GM18498 (cell line): ENCODE data around the gene FLT4.

Experiments
- ATAC-seq: cut with Tn5 transposase; IDR thresholded peaks from one replicate; pipeline ENCODE4 v1.9.1; 2021; ENCODE audit warnings: mild to moderate bottlenecking, moderate library complexity; ENCODE audit not compliant: unreplicated experiment

FLT4 gene

GRCh38 chr5:180627386-180628120 lies 21.8 kb downstream of the FLT4 start:
- ATAC-seq = no peak

GRCh38 chr5:180626661-180627385 lies 22.6 kb downstream of the FLT4 start:
- no peak for ATAC-seq

GRCh38 chr5:180625791-180626660 lies 23.4 kb downstream of the FLT4 start:
- ATAC-seq = no peak

GRCh38 chr5:180625125-180625790 lies 24.1 kb downstream of the FLT4 start:
- ATAC-seq = no peak

- ATAC-seq = no peak
These were observed 24.8 kb downstream of the FLT4 start for GRCh38 chr5:180624587-180624986.

GRCh38 chr5:180623844-180624243 lies 25.6 kb downstream of the FLT4 start:
- ATAC-seq = no peak

- no peak for ATAC-seq
These were observed 26.0 kb downstream of the FLT4 start for GRCh38 chr5:180623411-180623834.

GRCh38 chr5:180622910-180623309 lies 26.5 kb downstream of the FLT4 start:
- no peak for ATAC-seq

- ATAC-seq = no peak
These were observed 28.1 kb downstream of the FLT4 start for GRCh38 chr5:180621311-180621710.

GRCh38 chr5:180620014-180620413 lies 29.4 kb downstream of the FLT4 start:
- no peak for ATAC-seq

- no peak for ATAC-seq
These were observed 29.9 kb downstream of the FLT4 start for GRCh38 chr5:180619563-180619915.

GRCh38 chr5:180618829-180619562 lies 30.4 kb downstream of the FLT4 start:
- ATAC-seq = no peak

GRCh38 chr5:180618487-180618828 lies 30.9 kb downstream of the FLT4 start:
- ATAC-seq = no peak

GRCh38 chr5:180613814-180614188 lies 35.6 kb downstream of the FLT4 start:
- no peak for ATAC-seq

GRCh38 chr5:180613188-180613813 lies 36.1 kb downstream of the FLT4 start:
- ATAC-seq = no peak

GRCh38 chr5:180612683-180613082 lies 36.7 kb downstream of the FLT4 start:
- no peak for ATAC-seq

- no peak for ATAC-seq
These were observed 38.1 kb downstream of the FLT4 start for GRCh38 chr5:180611140-180611850.

GRCh38 chr5:180609817-180610550 lies 39.4 kb downstream of the FLT4 start:
- ATAC-seq = no peak

- ATAC-seq = no peak
These were observed 40.0 kb downstream of the FLT4 start for GRCh38 chr5:180609386-180609785.
